ENCODE results near the gene HSPBAP1.

Gene HSPBAP1, protein sequence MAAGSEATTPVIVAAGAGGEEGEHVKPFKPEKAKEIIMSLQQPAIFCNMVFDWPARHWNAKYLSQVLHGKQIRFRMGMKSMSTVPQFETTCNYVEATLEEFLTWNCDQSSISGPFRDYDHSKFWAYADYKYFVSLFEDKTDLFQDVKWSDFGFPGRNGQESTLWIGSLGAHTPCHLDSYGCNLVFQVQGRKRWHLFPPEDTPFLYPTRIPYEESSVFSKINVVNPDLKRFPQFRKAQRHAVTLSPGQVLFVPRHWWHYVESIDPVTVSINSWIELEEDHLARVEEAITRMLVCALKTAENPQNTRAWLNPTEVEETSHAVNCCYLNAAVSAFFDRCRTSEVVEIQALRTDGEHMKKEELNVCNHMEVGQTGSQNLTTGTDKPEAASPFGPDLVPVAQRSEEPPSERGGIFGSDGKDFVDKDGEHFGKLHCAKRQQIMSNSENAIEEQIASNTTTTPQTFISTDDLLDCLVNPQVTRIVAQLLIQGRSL

DNA sequence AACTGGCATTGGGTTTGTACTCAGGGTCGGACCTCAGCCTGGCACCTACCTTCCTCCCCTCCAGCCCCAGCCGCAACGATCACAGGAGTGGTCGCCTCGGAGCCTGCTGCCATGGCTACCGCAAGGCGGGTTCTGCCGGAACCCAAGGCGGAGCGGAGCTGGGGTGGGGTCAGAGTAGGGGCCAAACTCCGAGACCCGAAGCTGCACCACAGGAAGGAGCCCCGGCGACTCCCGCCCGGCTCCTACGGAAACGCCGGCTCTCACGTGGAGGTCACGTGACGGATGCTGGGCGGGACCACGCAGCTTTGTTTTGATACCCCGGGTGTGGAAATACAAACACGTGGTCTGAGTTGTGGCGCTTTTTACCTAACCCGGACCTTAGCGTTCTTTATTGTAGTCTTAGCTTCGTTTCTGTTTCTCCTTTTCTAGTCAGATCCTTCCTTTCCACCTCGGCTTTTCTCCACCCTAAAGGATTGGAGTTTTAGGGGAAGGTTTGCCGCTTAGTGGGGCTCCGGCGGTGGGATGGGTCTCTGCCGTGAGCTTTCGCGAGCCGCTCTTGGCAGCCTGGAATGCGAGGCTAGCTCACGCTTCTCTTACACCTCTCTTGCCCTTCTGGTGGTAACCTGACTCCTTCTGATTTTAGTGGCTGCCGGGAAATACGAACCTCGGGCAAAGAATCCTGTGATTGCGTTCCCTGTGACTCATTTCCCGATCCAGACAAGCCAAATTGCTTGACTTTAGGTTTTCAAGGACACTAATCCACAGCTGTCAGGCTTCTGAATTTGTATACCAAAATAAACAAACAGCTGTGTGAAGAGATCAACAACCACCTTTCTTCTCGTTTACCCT lies at the start of gene HSPBAP1:
HSPBAP1 (minus strand) TSS at position 264 of the 849 bp plus-strand sequence; CDS start at position 113, 151 bp downstream.
- peaks cover 12% of the 10 kb centered on the region for H3K4me1 ChIP-seq (ENCODE audit: control insufficient read depth, insufficient read depth, low read length)
- peak within 1 kb of the TSS; percentile 79 for H3K9ac ChIP-seq (ENCODE audit: low read length)
- H3K36me3 ChIP-seq (ENCODE audit: control insufficient read depth, insufficient read depth, low read length), result no peaks in the 10 kb centered on the region

DNA sequence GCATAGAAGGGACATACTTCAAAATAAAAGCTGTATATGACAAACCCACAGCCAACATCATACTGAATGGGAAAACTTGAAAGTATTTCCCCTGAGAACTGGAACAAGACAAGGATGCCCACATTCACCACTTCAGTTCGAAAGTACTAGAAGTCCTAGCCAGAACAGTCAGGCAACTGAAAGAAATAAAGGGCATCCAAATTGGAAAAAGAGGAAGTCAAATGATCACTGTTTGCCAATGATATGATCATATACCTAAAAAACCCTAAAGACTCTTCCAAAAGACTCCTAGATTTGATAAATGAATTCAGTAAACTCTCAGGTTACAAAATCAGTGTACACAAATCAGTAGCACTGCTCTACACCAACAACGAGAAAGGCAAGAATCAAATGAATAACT lies 42.0 kb upstream of the HSPBAP1 start:
- Histone ChIP-seq H3K4me3 (ENCODE audit: low read depth, low read length) (no peak overlapping the region), H3K9ac (ENCODE audit: low read length) (no peak overlapping the region), H3K27ac (ENCODE audit: low read depth, low read length) (no peak overlapping the region), H3K4me1 (ENCODE audit: control insufficient read depth, insufficient read depth, low read length) (no peaks in the 10 kb centered on the region), H3K27me3 (ENCODE audit: control insufficient read depth, insufficient read depth, low read length) (no peaks in the 10 kb centered on the region), H3K9me3 (ENCODE audit: control insufficient read depth, insufficient read depth, low read depth, low read length) (no peaks in the 10 kb centered on the region), H3K36me3 (ENCODE audit: control insufficient read depth, insufficient read depth, low read length) (no peaks in the 10 kb centered on the region; the same call in 1 of the 2 replicates)

More for the DNA sequence above, at the start of gene HSPBAP1:
- Histone ChIP-seq H3K9me3 (ENCODE audit: control insufficient read depth, insufficient read depth, low read depth, low read length) (no peaks in the 10 kb centered on the region), H3K4me3 (ENCODE audit: low read depth, low read length) (peak within 1 kb of the TSS; percentile 76), H3K27ac (ENCODE audit: low read depth, low read length) (peak within 1 kb of the TSS; percentile 58), H3K27me3 (ENCODE audit: control insufficient read depth, insufficient read depth, low read length) (peaks cover 11% of the 10 kb centered on the region)

DNA sequence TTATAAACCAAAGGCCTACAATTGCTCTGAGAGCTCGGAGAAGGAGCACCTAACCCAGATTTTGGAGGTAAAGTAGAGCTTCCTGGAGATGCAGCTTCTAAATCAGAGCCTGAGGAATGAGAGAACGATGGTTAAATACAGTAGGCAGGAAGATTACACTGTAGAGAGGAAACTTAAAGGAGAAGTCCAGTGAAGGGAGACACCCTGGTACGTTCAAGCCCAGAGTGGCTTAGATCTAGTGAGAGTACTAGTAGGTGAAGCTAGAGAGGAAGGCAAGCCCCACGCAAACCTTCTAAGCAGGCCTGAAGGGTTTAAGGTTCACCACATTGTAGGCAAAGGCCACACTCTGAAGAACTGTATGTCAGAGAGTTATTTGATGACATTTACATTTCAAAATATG lies 34.6 kb upstream of the HSPBAP1 start:
- no peaks in the 10 kb centered on the region for H3K4me1 ChIP-seq (ENCODE audit: control insufficient read depth, insufficient read depth, low read length)
- no peaks in the 10 kb centered on the region for H3K9me3 ChIP-seq (ENCODE audit: control insufficient read depth, insufficient read depth, low read depth, low read length)
- H3K27me3 ChIP-seq (ENCODE audit: control insufficient read depth, insufficient read depth, low read length), result no peaks in the 10 kb centered on the region
- no peak overlapping the region for H3K4me3 ChIP-seq (ENCODE audit: low read depth, low read length)
- no peaks in the 10 kb centered on the region for H3K36me3 ChIP-seq (ENCODE audit: control insufficient read depth, insufficient read depth, low read length)
- no peak overlapping the region for H3K27ac ChIP-seq (ENCODE audit: low read depth, low read length)
- no peak overlapping the region for H3K9ac ChIP-seq (ENCODE audit: low read length)

DNA sequence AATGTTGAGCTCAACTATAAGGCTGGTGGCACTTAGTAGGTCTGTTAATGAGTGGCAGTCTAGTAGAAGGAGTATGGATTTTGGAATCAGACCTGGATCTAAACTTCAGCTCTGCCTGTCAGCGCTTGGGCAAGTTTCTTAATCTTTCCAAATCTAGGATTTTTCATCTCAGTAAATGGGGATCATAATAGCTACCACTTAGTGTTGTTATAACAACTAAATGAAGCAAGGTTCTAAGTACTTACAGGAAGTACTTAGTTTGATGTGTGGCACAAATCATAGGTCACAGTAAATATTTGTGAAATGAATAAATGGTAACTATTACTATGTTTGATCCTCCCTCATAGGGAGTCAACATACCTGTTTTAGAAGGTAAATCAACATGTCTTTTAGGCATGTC lies 32.6 kb upstream of the HSPBAP1 start:
- Histone ChIP-seq H3K4me1 (ENCODE audit: control insufficient read depth, insufficient read depth, low read length) (no peaks in the 10 kb centered on the region), H3K36me3 (ENCODE audit: control insufficient read depth, insufficient read depth, low read length) (no peaks in the 10 kb centered on the region), H3K9ac (ENCODE audit: low read length) (no peak overlapping the region), H3K4me3 (ENCODE audit: low read depth, low read length) (no peak overlapping the region), H3K9me3 (ENCODE audit: control insufficient read depth, insufficient read depth, low read depth, low read length) (no peaks in the 10 kb centered on the region), H3K27ac (ENCODE audit: low read depth, low read length) (no peak overlapping the region), H3K27me3 (ENCODE audit: control insufficient read depth, insufficient read depth, low read length) (no peaks in the 10 kb centered on the region)

DNA sequence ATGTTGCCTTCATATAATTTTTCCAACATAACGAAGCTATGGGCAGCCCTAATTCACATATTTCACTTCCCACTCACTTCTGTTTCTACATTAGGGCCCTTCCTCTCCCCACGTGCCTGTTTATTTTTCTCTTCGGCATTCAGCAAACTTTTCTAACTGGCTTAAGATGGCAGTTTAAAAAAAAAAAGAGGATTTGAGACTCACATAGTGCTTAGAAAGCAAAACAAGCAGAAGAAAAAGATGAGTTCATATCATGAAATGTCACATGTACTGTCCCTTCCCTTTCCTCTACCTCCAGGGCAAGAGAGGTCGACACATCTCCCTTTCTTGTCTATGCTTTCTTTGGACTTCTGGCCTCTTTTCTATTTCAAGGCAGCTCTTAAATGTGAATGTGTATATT lies 31.8 kb upstream of the HSPBAP1 start:
- H3K9ac ChIP-seq (ENCODE audit: low read length), result no peak overlapping the region
- no peaks in the 10 kb centered on the region for H3K4me1 ChIP-seq (ENCODE audit: control insufficient read depth, insufficient read depth, low read length)
- H3K36me3 ChIP-seq (ENCODE audit: control insufficient read depth, insufficient read depth, low read length), result no peaks in the 10 kb centered on the region
- no peak overlapping the region for H3K27ac ChIP-seq (ENCODE audit: low read depth, low read length)
- no peak overlapping the region for H3K4me3 ChIP-seq (ENCODE audit: low read depth, low read length)
- no peaks in the 10 kb centered on the region for H3K27me3 ChIP-seq (ENCODE audit: control insufficient read depth, insufficient read depth, low read length)
- no peaks in the 10 kb centered on the region; the same call in 1 of the 2 replicates for H3K9me3 ChIP-seq (ENCODE audit: control insufficient read depth, insufficient read depth, low read depth, low read length)

- Histone ChIP-seq H3K27me3 (ENCODE audit: control insufficient read depth, insufficient read depth, low read length) (no peaks in the 10 kb centered on the region), H3K27ac (ENCODE audit: low read depth, low read length) (no peak overlapping the region), H3K4me1 (ENCODE audit: control insufficient read depth, insufficient read depth, low read length) (no peaks in the 10 kb centered on the region), H3K36me3 (ENCODE audit: control insufficient read depth, insufficient read depth, low read length) (no peaks in the 10 kb centered on the region), H3K9ac (ENCODE audit: low read length) (no peak overlapping the region), H3K4me3 (ENCODE audit: low read depth, low read length) (no peak overlapping the region), H3K9me3 (ENCODE audit: control insufficient read depth, insufficient read depth, low read depth, low read length) (no peaks in the 10 kb centered on the region; the same call in 1 of the 2 replicates)
These were observed 31.1 kb upstream of the HSPBAP1 start for GRCh38 chr3:122824465-122825381.

GRCh38 chr3:122816587-122816986 lies 23.0 kb upstream of the HSPBAP1 start:
- Histone ChIP-seq H3K4me1 (ENCODE audit: control insufficient read depth, insufficient read depth, low read length) (no peaks in the 10 kb centered on the region), H3K36me3 (ENCODE audit: control insufficient read depth, insufficient read depth, low read length) (no peaks in the 10 kb centered on the region), H3K4me3 (ENCODE audit: low read depth, low read length) (no peak overlapping the region), H3K27ac (ENCODE audit: low read depth, low read length) (no peak overlapping the region), H3K27me3 (ENCODE audit: control insufficient read depth, insufficient read depth, low read length) (no peaks in the 10 kb centered on the region), H3K9ac (ENCODE audit: low read length) (no peak overlapping the region), H3K9me3 (ENCODE audit: control insufficient read depth, insufficient read depth, low read depth, low read length) (no peaks in the 10 kb centered on the region; the same call in 1 of the 2 replicates)

- H3K4me1 ChIP-seq (ENCODE audit: control insufficient read depth, insufficient read depth, low read length), result no peaks in the 10 kb centered on the region
- H3K9ac ChIP-seq (ENCODE audit: low read length), result no peak overlapping the region
- no peak overlapping the region for H3K4me3 ChIP-seq (ENCODE audit: low read depth, low read length)
- no peaks in the 10 kb centered on the region for H3K9me3 ChIP-seq (ENCODE audit: control insufficient read depth, insufficient read depth, low read depth, low read length)
- H3K36me3 ChIP-seq (ENCODE audit: control insufficient read depth, insufficient read depth, low read length), result peaks cover 3% of the 10 kb centered on the region; the same call in 1 of the 2 replicates
- no peak overlapping the region for H3K27ac ChIP-seq (ENCODE audit: low read depth, low read length)
- no peaks in the 10 kb centered on the region for H3K27me3 ChIP-seq (ENCODE audit: control insufficient read depth, insufficient read depth, low read length)
These were observed 17.1 kb upstream of the HSPBAP1 start for GRCh38 chr3:122810734-122811133.

GRCh38 chr3:122803977-122804376 lies 10.3 kb upstream of the HSPBAP1 start:
- Histone ChIP-seq H3K9me3 (ENCODE audit: control insufficient read depth, insufficient read depth, low read depth, low read length) (no peaks in the 10 kb centered on the region), H3K4me1 (ENCODE audit: control insufficient read depth, insufficient read depth, low read length) (peaks cover 4% of the 10 kb centered on the region; the same call in 1 of the 2 replicates), H3K4me3 (ENCODE audit: low read depth, low read length) (no peak overlapping the region), H3K9ac (ENCODE audit: low read length) (no peak overlapping the region), H3K27me3 (ENCODE audit: control insufficient read depth, insufficient read depth, low read length) (no peaks in the 10 kb centered on the region), H3K27ac (ENCODE audit: low read depth, low read length) (no peak overlapping the region), H3K36me3 (ENCODE audit: control insufficient read depth, insufficient read depth, low read length) (peaks cover 6% of the 10 kb centered on the region; the same call in 1 of the 2 replicates)

- 0 out of 2 replicates have a peak, but pooled peaks cover 3% of the 10 kb centered on the region for H3K36me3 ChIP-seq (ENCODE audit: control insufficient read depth, insufficient read depth, low read length)
- H3K27ac ChIP-seq (ENCODE audit: low read depth, low read length), result no peak overlapping the region
- no peaks in the 10 kb centered on the region for H3K27me3 ChIP-seq (ENCODE audit: control insufficient read depth, insufficient read depth, low read length)
- H3K4me1 ChIP-seq (ENCODE audit: control insufficient read depth, insufficient read depth, low read length), result peaks cover 4% of the 10 kb centered on the region; the same call in 1 of the 2 replicates
- H3K9ac ChIP-seq (ENCODE audit: low read length), result no peak overlapping the region
- H3K4me3 ChIP-seq (ENCODE audit: low read depth, low read length), result no peak overlapping the region
- no peaks in the 10 kb centered on the region for H3K9me3 ChIP-seq (ENCODE audit: control insufficient read depth, insufficient read depth, low read depth, low read length)
These were observed 8.7 kb upstream of the HSPBAP1 start for GRCh38 chr3:122802323-122802722.

Data from HUES6 (cell line).